ENCODE measurements around the gene SAMD4A. TPM values are rescaled to one million over a fixed set of nuclear protein-coding genes. Genes with fewer than 3 reads are reported as not detected.

The SAMD4A gene
- total RNA-seq, 1 experiment from 2014 or later, result 9.6 TPM

DNA sequence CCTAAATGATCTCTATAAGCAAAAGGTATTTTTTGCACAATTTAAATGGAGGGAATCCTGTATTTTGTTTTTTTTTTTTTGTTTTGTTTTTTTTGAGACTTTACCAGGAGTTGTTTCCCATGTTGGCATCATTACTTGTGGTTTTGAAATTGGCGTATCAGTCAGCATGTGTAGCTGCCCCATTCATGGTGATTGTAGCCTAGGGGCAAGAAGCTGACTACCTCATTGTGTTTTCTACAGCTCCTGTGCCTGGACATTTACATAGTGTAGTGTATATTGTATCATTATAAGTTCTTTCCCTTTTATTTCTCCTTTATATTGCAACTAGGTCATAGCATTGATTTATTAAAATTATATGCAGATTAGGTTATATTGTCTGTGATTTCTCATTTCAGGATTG lies 24.5 kb downstream of the SAMD4A start:
- Histone ChIP-seq H2AFZ (ENCODE audit: low read length) (no peak overlapping the region), H2BK120ac (ENCODE audit: low read depth, low read length, poor library complexity, severe bottlenecking) (no peak overlapping the region), H2BK12ac (ENCODE audit: insufficient read length, low read depth, low read length) (no peak overlapping the region), H3K14ac (ENCODE audit: insufficient read depth, low read length) (no peak overlapping the region), H4K5ac (ENCODE audit: insufficient read length, low read depth, low read length) (no peak overlapping the region), H3K23me2 (ENCODE audit: insufficient read length, low read depth, low read length, poor library complexity, severe bottlenecking) (no peaks in the 10 kb centered on the region), H3K79me1 (ENCODE audit: insufficient read depth, low read depth, low read length, poor library complexity, severe bottlenecking) (no peaks in the 10 kb centered on the region), H3K23ac (ENCODE audit: insufficient read length, low read depth, low read length) (no peak overlapping the region), H3K9me3 (ENCODE audit: control insufficient read depth, low read depth, low read length) (no peaks in the 10 kb centered on the region), H3K4me2 (ENCODE audit: insufficient read depth, insufficient read length, low read length) (no peak overlapping the region), H2BK5ac (ENCODE audit: insufficient read length, low read length) (no peak overlapping the region), H3K4me1 (ENCODE audit: insufficient read depth, low read length) (no peaks in the 10 kb centered on the region), H3T11ph (ENCODE audit: low read length) (no peak overlapping the region), H2AK5ac (ENCODE audit: insufficient read length, low read length) (no peak overlapping the region), H4K8ac (replicated peaks; ENCODE audit: insufficient read length, low read depth, low read length) (no peak overlapping the region), H3K56ac (ENCODE audit: insufficient read length, low read depth, low read length) (no peak overlapping the region), H2BK20ac (ENCODE audit: low read depth, low read length, poor library complexity, severe bottlenecking) (no peak overlapping the region), H2BK15ac (ENCODE audit: low read depth, low read length) (no peak overlapping the region), H3K9ac (ENCODE audit: extremely low read depth, insufficient read length, low read length) (no peak overlapping the region), H4K91ac (ENCODE audit: insufficient read length, low read depth, low read length) (no peak overlapping the region), H4K20me1 (ENCODE audit: control insufficient read depth, insufficient read depth, insufficient read length) (no peaks in the 10 kb centered on the region), H3K27ac (ENCODE audit: insufficient read length, low read depth, low read length) (no peak overlapping the region), H3K18ac (ENCODE audit: insufficient read length, low read depth, low read length) (no peak overlapping the region), H3K4ac (ENCODE audit: low read depth, low read length) (no peak overlapping the region), H3K79me2 (ENCODE audit: insufficient read depth, low read length) (no peaks in the 10 kb centered on the region; the same call in 1 of the 2 replicates), H3K27me3 (ENCODE audit: insufficient read depth, low read length) (no peaks in the 10 kb centered on the region)
- peaks cover 0 to 4% of the 10 kb centered on the region in 2 experiments; a peak in 1 of 4 replicates for H3K4me1 Mint-ChIP-seq
- no peak overlapping the region for H3K4me3 Mint-ChIP-seq
- no CpG with 5 or more reads among the region's 1 CpG for WGBS (ENCODE audit: extremely low coverage, insufficient read length, low lambda C conversion rate)
- DNase-seq, result no peak
- TF ChIP-seq, protein P1, sequence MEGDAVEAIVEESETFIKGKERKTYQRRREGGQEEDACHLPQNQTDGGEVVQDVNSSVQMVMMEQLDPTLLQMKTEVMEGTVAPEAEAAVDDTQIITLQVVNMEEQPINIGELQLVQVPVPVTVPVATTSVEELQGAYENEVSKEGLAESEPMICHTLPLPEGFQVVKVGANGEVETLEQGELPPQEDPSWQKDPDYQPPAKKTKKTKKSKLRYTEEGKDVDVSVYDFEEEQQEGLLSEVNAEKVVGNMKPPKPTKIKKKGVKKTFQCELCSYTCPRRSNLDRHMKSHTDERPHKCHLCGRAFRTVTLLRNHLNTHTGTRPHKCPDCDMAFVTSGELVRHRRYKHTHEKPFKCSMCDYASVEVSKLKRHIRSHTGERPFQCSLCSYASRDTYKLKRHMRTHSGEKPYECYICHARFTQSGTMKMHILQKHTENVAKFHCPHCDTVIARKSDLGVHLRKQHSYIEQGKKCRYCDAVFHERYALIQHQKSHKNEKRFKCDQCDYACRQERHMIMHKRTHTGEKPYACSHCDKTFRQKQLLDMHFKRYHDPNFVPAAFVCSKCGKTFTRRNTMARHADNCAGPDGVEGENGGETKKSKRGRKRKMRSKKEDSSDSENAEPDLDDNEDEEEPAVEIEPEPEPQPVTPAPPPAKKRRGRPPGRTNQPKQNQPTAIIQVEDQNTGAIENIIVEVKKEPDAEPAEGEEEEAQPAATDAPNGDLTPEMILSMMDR (conservative IDR thresholded peaks at IDR 0.05), result no peak
- no peaks in the 10 kb centered on the region for H3K36me3 Mint-ChIP-seq (ENCODE audit: insufficient read depth in 1 of 3, low read depth in 3 of 3)
- no peaks in the 10 kb centered on the region for H3K27me3 Mint-ChIP-seq (ENCODE audit: low read depth)
- no peaks in the 10 kb centered on the region for H3K9me3 Mint-ChIP-seq
- H3K27ac Mint-ChIP-seq, result no peak overlapping the region
